Keratinocyte (primary cell): ENCODE results near the gene CIAPIN1. TPM values are rescaled to one million over a fixed set of nuclear protein-coding genes. Genes with fewer than 3 reads are reported as not detected.

Source experiments
- DNase-seq: peaks from one replicate; pipeline ENCODE4 v3.0.0-alpha.2; 2011; ENCODE audit warnings: low read depth, missing footprints, low spot score
- FAIRE-seq: peaks from 2 replicates; lab custom pipeline; 2011; peaks lifted over from hg19 to GRCh38; lab: Jason Lieb, UNC
- H2AFZ ChIP-seq: 2 replicates; pipeline ENCODE4 v1.6.0; 2012; ENCODE audit warnings: low read length, control low read depth, inconsistent platforms; ENCODE audit not compliant: control insufficient read depth
- H3K27ac ChIP-seq: 2 replicates; pipeline ENCODE4 v1.5.1; 2011; ENCODE audit warnings: low read length; ENCODE audit not compliant: control insufficient read depth, insufficient read depth
- H3K27me3 ChIP-seq: 3 replicates; pipeline ENCODE4 v1.6.0; 2011; ENCODE audit warnings: low read length; ENCODE audit not compliant: control insufficient read depth, insufficient read depth; ENCODE audit errors: extremely low read depth
- H3K36me3 ChIP-seq, 2 experiments: 2 replicates in 1 of 2; 3 replicates in 1 of 2; pipeline ENCODE4 v1.5.1; 2011; ENCODE audit warnings: low read length in 2 of 2, mild to moderate bottlenecking in 1 of 2; ENCODE audit not compliant: control insufficient read depth in 2 of 2, insufficient read depth in 2 of 2; ENCODE audit errors: extremely low read depth in 1 of 2
- H3K4me1 ChIP-seq: 3 replicates; pipeline ENCODE4 v1.5.1; 2011; ENCODE audit warnings: low read length; ENCODE audit not compliant: control insufficient read depth, insufficient read depth; ENCODE audit errors: extremely low read depth
- H3K4me2 ChIP-seq: 3 replicates; pipeline ENCODE4 v1.6.0; 2011; ENCODE audit warnings: low read depth, low read length; ENCODE audit not compliant: control insufficient read depth, insufficient read depth; ENCODE audit errors: extremely low read depth
- H3K4me3 ChIP-seq, 3 experiments: fragments of 200-600 bp in 1 of 3; sonication (generic) in 1 of 3; 2 replicates in 2 of 3; 3 replicates in 1 of 3; pipeline ENCODE4 v1.5.1; 2011 to 2016; ENCODE audit warnings: low read length in 3 of 3, mild to moderate bottlenecking in 3 of 3, control low read depth in 2 of 3, inconsistent platforms in 1 of 3, low read depth in 1 of 3, mixed read lengths in 1 of 3, mixed run types in 1 of 3, moderate library complexity in 1 of 3; ENCODE audit not compliant: control insufficient read depth in 2 of 3, insufficient read depth in 2 of 3; ENCODE audit errors: extremely low read depth in 1 of 3
- H3K79me2 ChIP-seq: 2 replicates; pipeline ENCODE4 v1.6.0; 2012; ENCODE audit warnings: low read length; ENCODE audit not compliant: control insufficient read depth, insufficient read depth
- H3K9ac ChIP-seq: 3 replicates; pipeline ENCODE4 v1.6.0; 2011; ENCODE audit warnings: low read length; ENCODE audit not compliant: control insufficient read depth, insufficient read depth; ENCODE audit errors: extremely low read depth
- H3K9me1 ChIP-seq: 3 replicates; pipeline ENCODE4 v1.6.0; 2011; ENCODE audit warnings: low read length; ENCODE audit not compliant: control insufficient read depth, insufficient read depth; ENCODE audit errors: extremely low read depth
- H3K9me3 ChIP-seq: 2 replicates; pipeline ENCODE4 v1.5.1; 2012; ENCODE audit warnings: low read depth, low read length; ENCODE audit not compliant: control insufficient read depth
- H4K20me1 ChIP-seq: 3 replicates; pipeline ENCODE4 v1.6.0; 2011; ENCODE audit warnings: low read length; ENCODE audit not compliant: control insufficient read depth, insufficient read depth; ENCODE audit errors: extremely low read depth
- CTCF ChIP-seq, 3 experiments: IDR thresholded peaks in 1 of 3; conservative IDR thresholded peaks in 1 of 3; optimal IDR thresholded peaks in 1 of 3; 2 replicates in 2 of 3; 3 replicates in 1 of 3; pipeline versions ENCODE3 to v1.5.1; 2011; ENCODE audit warnings: low read length in 3 of 3, mild to moderate bottlenecking in 3 of 3, moderate library complexity in 2 of 3, control low read depth in 1 of 3, inconsistent platforms in 1 of 3; ENCODE audit not compliant: insufficient read depth in 2 of 3; ENCODE audit errors: extremely low read depth in 1 of 3
- EZH2 ChIP-seq: IDR thresholded peaks from one replicate; pipeline ENCODE4 v1.6.1; 2012; ENCODE audit warnings: inconsistent platforms, mild to moderate bottlenecking, low read length, moderate library complexity
- dilution Hi-C: fragments of 300-500 bp; cut with MboI; formaldehyde crosslinking; loops from one replicate; pipeline ENCODE4 v1.7.0; 2020; ENCODE audit warnings: low sequenced_read_pairs; ENCODE audit not compliant: extremely low pct_ligation_motif_present
- polyA plus RNA-seq, 5 experiments: library from polyadenylated mRNA; depleted of rRNA in 3 of 5; stranded (reverse) in 3 of 5; stranded (forward) in 1 of 5; unstranded in 1 of 5; fragments of >200 nt; gene quantifications; 1 replicate in 1 of 5; 2 replicates in 3 of 5; 3 replicates in 1 of 5; pipeline versions ENCODE4 v1.2.1 to v1.2.3, GENCODE V29; 2011 to 2012; ENCODE audit warnings: missing spikeins in 2 of 5, low read depth in 1 of 5, low replicate concordance in 1 of 5

The CIAPIN1 gene
- polyA plus RNA-seq, 1 donor (not counting 4 experiments of a cell fraction or from before 2014, with no cell fraction given) = 75.4 TPM

GRCh38 chr16:57435838-57436237, 11.3 kb downstream of the CIAPIN1 start:
- no peak for FAIRE-seq
- TF ChIP-seq CTCF (optimal IDR thresholded peaks at IDR 0.05 in 1 of 3, IDR thresholded peaks at IDR 0.05 in 1 of 3, conservative IDR thresholded peaks at IDR 0.05 in 1 of 3; ENCODE audit: extremely low read depth in 1 of 3, insufficient read depth in 2 of 3, low read length in 3 of 3) = no peak
- no peak for TF ChIP-seq EZH2
- Histone ChIP-seq H3K36me3 (peaks cover 33 to 41% of the 10 kb centered on the region in 2 experiments), H3K9ac (no peak overlapping the region), H3K4me2 (no peak overlapping the region), H3K4me1 (no peaks in the 10 kb centered on the region), H3K27ac (no peak overlapping the region), H3K9me3 (no peaks in the 10 kb centered on the region), H2AFZ (no peak overlapping the region), H3K79me2 (peaks cover 4% of the 10 kb centered on the region), H3K27me3 (no peaks in the 10 kb centered on the region), H3K9me1 (no peaks in the 10 kb centered on the region), H3K4me3 (no peak overlapping the region), H4K20me1 (no peaks in the 10 kb centered on the region)
- dilution Hi-C loops = no loop called here
- no peak for DNase-seq

GRCh38 chr16:57434003-57434402, 13.2 kb downstream of the CIAPIN1 start:
- no peak overlapping the region for H2AFZ ChIP-seq
- TF ChIP-seq CTCF (optimal IDR thresholded peaks at IDR 0.05 in 1 of 3, IDR thresholded peaks at IDR 0.05 in 1 of 3, conservative IDR thresholded peaks at IDR 0.05 in 1 of 3; ENCODE audit: extremely low read depth in 1 of 3, insufficient read depth in 2 of 3, low read length in 3 of 3) (no peak), EZH2 (no peak)
- FAIRE-seq (peak; percentile 41), DNase-seq (no peak)
- no peaks in the 10 kb centered on the region for H4K20me1 ChIP-seq
- H3K9me3 ChIP-seq = no peaks in the 10 kb centered on the region
- H3K36me3 ChIP-seq = peaks cover 37 to 39% of the 10 kb centered on the region in 2 experiments
- H3K9me1 ChIP-seq = no peaks in the 10 kb centered on the region
- H3K4me3 ChIP-seq = no peak overlapping the region
- no peaks in the 10 kb centered on the region for H3K79me2 ChIP-seq
- no peaks in the 10 kb centered on the region for H3K27me3 ChIP-seq
- no peaks in the 10 kb centered on the region for H3K4me1 ChIP-seq
- dilution Hi-C loops = no loop called here
- H3K4me2 ChIP-seq = no peak overlapping the region
- no peak overlapping the region for H3K9ac ChIP-seq
- H3K27ac ChIP-seq = no peak overlapping the region
